ENCODE measurements around the gene PCBP3.

GRCh38 chr21:45918011-45918410 lies 274.5 kb downstream of the PCBP3 start:
- TF ChIP-seq CTCF (IDR thresholded peaks at IDR 0.05) (no peak), POLR2A (IDR thresholded peaks at IDR 0.05) (no peak)
